Upper lobe of left lung (tissue), 4 donors: ENCODE measurements around the gene PPP1R1B.

Source experiments
- CTCF ChIP-seq, 6 experiments: fragments of 450-650 bp in 4 of 6; fragments of 200-600 bp in 2 of 6; sonication (generic) in 2 of 6; IDR thresholded peaks; one replicate each; pipeline ENCODE4 v1.5.1; 2016 to 2019; ENCODE audit warnings: antibody characterized with exemption in 6 of 6
- EP300 ChIP-seq, 4 donors: sonication (generic); formaldehyde crosslinking; IDR thresholded peaks; one replicate each; pipeline ENCODE4 v1.5.1; 2017; ENCODE audit warnings: antibody characterized with exemption in 4 of 4, control low read depth in 2 of 4
- POLR2A ChIP-seq, 4 donors: fragments of 450-650 bp; IDR thresholded peaks; one replicate each; pipeline ENCODE4 v1.5.1; 2016 to 2017; ENCODE audit warnings: antibody characterized with exemption in 4 of 4, mild to moderate bottlenecking in 2 of 4

DNA sequence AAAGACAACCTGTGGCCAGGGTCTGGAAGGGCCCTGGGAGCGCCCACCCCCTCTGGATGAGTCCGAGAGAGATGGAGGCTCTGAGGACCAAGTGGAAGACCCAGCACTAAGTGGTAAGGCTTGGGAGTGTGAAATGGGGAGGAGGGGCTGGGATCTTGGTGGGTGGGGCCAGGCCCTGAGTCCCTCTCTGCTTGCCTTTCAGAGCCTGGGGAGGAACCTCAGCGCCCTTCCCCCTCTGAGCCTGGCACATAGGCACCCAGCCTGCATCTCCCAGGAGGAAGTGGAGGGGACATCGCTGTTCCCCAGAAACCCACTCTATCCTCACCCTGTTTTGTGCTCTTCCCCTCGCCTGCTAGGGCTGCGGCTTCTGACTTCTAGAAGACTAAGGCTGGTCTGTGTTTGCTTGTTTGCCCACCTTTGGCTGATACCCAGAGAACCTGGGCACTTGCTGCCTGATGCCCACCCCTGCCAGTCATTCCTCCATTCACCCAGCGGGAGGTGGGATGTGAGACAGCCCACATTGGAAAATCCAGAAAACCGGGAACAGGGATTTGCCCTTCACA, 8.9 kb downstream of the PPP1R1B start:
- no peak for TF ChIP-seq POLR2A (IDR thresholded peaks at IDR 0.05)
- no peak for TF ChIP-seq EP300 (IDR thresholded peaks at IDR 0.05)
- no peak for TF ChIP-seq CTCF (IDR thresholded peaks at IDR 0.05)
